ENCODE data around the gene ZRANB3. TPM values are rescaled to one million over a fixed set of nuclear protein-coding genes. Genes with fewer than 3 reads are reported as not detected.

The ZRANB3 gene
- total and polyA plus RNA-seq, 2 donors (not counting 3 experiments of a cell fraction or from before 2014, with no cell fraction given), result 2.2 to 6.0 TPM

GRCh38 chr2:135182601-135183000, 348.4 kb downstream of the ZRANB3 start:
- Histone ChIP-seq H3K9me3 (replicated peaks; ENCODE audit: control insufficient read depth, insufficient read depth, low read length) (no peaks in the 10 kb centered on the region), H3K27me3 (ENCODE audit: control insufficient read depth in 2 of 2, insufficient read depth in 2 of 2, low read length in 2 of 2) (no peaks in the 10 kb centered on the region), H3K4me2 (ENCODE audit: insufficient read depth, low read length) (no peak overlapping the region), H4K20me1 (replicated peaks; ENCODE audit: control insufficient read depth, extremely low read depth, insufficient read depth, low read length) (no peaks in the 10 kb centered on the region), H3K9me1 (replicated peaks; ENCODE audit: control insufficient read depth, extremely low read depth, insufficient read depth, low read length) (no peaks in the 10 kb centered on the region), H3K36me3 (ENCODE audit: control insufficient read depth in 2 of 2, extremely low read depth in 1 of 2, insufficient read depth in 2 of 2, low read length in 2 of 2) (no peaks in the 10 kb centered on the region), H3K4me3 (replicated peaks in 1 of 3; ENCODE audit: insufficient read depth in 1 of 3, low read depth in 1 of 3, low read length in 3 of 3) (no peak overlapping the region), H3K9ac (replicated peaks; ENCODE audit: extremely low read depth, insufficient read depth, low read length) (no peak overlapping the region), H2AFZ (ENCODE audit: low read depth, low read length) (no peak overlapping the region), H3K27ac (ENCODE audit: insufficient read depth, low read depth, low read length) (no peak overlapping the region), H3K79me2 (ENCODE audit: control insufficient read depth, insufficient read depth, low read length) (no peaks in the 10 kb centered on the region), H3K4me1 (ENCODE audit: control insufficient read depth, extremely low read depth, insufficient read depth, low read length) (no peaks in the 10 kb centered on the region)
- ChIA-PET CTCF (interaction anchor here (0.7 kb wide), 1 partner anchor 136 kb away, joined by 3 read pairs; no protein-coding TSS in a partner anchor), POLR2A (no interaction called here)
- BruUV-seq (replicated peaks), result no TSS peak
- DNase-seq (ENCODE audit: low read depth, low spot score) (no peak), FAIRE-seq (no peak)
- no peak for TF ChIP-seq FOS (IDR thresholded peaks at IDR 0.05; ENCODE audit: borderline replicate concordance, insufficient read depth, low read length)
- no peak for TF ChIP-seq POLR2AphosphoS5 (IDR thresholded peaks at IDR 0.05; ENCODE audit: insufficient read depth, low read depth, low read length)
- no peak for TF ChIP-seq GATA2 (IDR thresholded peaks at IDR 0.05; ENCODE audit: insufficient read depth, insufficient read length, low read depth, low read length)
- no peak for TF ChIP-seq JUN (IDR thresholded peaks at IDR 0.05; ENCODE audit: borderline replicate concordance, insufficient read depth, insufficient read length, low read depth)
- no peak for TF ChIP-seq POLR2A (IDR thresholded peaks at IDR 0.05; ENCODE audit: low read depth, low read length)
- dilution Hi-C loops (cut with MboI; ENCODE audit: extremely low pct_ligation_motif_present, low sequenced_read_pairs), result no loop called here
- intact Hi-C loops (cut with micrococcal nuclease), result no loop called here

DNA sequence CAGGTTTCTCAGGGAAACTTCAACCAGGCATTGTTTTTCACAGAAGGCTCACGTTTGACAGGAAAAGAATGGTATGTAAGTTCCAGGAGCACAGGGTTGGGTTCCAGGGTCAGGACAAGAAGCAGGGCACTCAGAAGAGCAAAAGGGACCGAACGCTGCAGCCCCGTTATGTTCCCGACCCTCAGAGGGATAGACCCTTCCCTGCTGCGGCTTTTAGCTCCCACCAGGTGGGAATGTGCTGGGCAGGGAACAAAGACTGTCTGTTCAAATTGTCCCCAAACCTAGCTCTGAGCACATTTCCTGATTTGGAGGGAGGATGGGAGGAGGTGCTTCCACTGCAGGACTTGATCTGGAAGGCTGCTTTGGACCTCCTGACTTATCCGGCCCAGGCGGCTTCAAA, 348.8 kb downstream of the ZRANB3 start:
- Histone ChIP-seq H3K27ac (ENCODE audit: insufficient read depth, low read depth, low read length) (no peak overlapping the region), H3K79me2 (ENCODE audit: control insufficient read depth, insufficient read depth, low read length) (no peaks in the 10 kb centered on the region), H4K20me1 (replicated peaks; ENCODE audit: control insufficient read depth, extremely low read depth, insufficient read depth, low read length) (no peaks in the 10 kb centered on the region), H3K27me3 (ENCODE audit: control insufficient read depth in 2 of 2, insufficient read depth in 2 of 2, low read length in 2 of 2) (no peaks in the 10 kb centered on the region), H2AFZ (ENCODE audit: low read depth, low read length) (no peak overlapping the region), H3K4me3 (replicated peaks in 1 of 3; ENCODE audit: insufficient read depth in 1 of 3, low read depth in 1 of 3, low read length in 3 of 3) (no peak overlapping the region), H3K4me2 (ENCODE audit: insufficient read depth, low read length) (no peak overlapping the region), H3K4me1 (ENCODE audit: control insufficient read depth, extremely low read depth, insufficient read depth, low read length) (no peaks in the 10 kb centered on the region), H3K36me3 (ENCODE audit: control insufficient read depth in 2 of 2, extremely low read depth in 1 of 2, insufficient read depth in 2 of 2, low read length in 2 of 2) (no peaks in the 10 kb centered on the region), H3K9me3 (replicated peaks; ENCODE audit: control insufficient read depth, insufficient read depth, low read length) (no peaks in the 10 kb centered on the region), H3K9ac (replicated peaks; ENCODE audit: extremely low read depth, insufficient read depth, low read length) (no peak overlapping the region), H3K9me1 (replicated peaks; ENCODE audit: control insufficient read depth, extremely low read depth, insufficient read depth, low read length) (no peaks in the 10 kb centered on the region)
- intact Hi-C loops (cut with micrococcal nuclease), result no loop called here
- dilution Hi-C loops (cut with MboI; ENCODE audit: extremely low pct_ligation_motif_present, low sequenced_read_pairs), result no loop called here
- no TSS peak for BruUV-seq (replicated peaks)
- TF ChIP-seq MYC (IDR thresholded peaks at IDR 0.05; ENCODE audit: low read depth, low read length) (no peak), POLR2AphosphoS5 (IDR thresholded peaks at IDR 0.05; ENCODE audit: insufficient read depth, low read depth, low read length) (no peak), GATA2 (IDR thresholded peaks at IDR 0.05; ENCODE audit: insufficient read depth, insufficient read length, low read depth, low read length) (no peak), MAX (IDR thresholded peaks at IDR 0.05; ENCODE audit: insufficient read depth, insufficient read length) (no peak), FOS (IDR thresholded peaks at IDR 0.05; ENCODE audit: borderline replicate concordance, insufficient read depth, low read length) (no peak)
- TF ChIP-seq, protein P1, sequence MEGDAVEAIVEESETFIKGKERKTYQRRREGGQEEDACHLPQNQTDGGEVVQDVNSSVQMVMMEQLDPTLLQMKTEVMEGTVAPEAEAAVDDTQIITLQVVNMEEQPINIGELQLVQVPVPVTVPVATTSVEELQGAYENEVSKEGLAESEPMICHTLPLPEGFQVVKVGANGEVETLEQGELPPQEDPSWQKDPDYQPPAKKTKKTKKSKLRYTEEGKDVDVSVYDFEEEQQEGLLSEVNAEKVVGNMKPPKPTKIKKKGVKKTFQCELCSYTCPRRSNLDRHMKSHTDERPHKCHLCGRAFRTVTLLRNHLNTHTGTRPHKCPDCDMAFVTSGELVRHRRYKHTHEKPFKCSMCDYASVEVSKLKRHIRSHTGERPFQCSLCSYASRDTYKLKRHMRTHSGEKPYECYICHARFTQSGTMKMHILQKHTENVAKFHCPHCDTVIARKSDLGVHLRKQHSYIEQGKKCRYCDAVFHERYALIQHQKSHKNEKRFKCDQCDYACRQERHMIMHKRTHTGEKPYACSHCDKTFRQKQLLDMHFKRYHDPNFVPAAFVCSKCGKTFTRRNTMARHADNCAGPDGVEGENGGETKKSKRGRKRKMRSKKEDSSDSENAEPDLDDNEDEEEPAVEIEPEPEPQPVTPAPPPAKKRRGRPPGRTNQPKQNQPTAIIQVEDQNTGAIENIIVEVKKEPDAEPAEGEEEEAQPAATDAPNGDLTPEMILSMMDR (IDR thresholded peaks at IDR 0.05; ENCODE audit: extremely low read depth in 1 of 2, insufficient read depth in 1 of 2, low read depth in 1 of 2, low read length in 2 of 2), result no peak
- ChIA-PET POLR2A (no interaction called here), CTCF (interaction anchor here (0.7 kb wide), 1 partner anchor 136 kb away, joined by 3 read pairs; no protein-coding TSS in a partner anchor)
- FAIRE-seq, result no peak
- DNase-seq (ENCODE audit: low read depth, low spot score), result no peak

Measured in endothelial cell of umbilical vein (primary cell).